Muscle of leg (tissue), 11 donors: ENCODE data around the gene SNAPC4. TPM values are rescaled to one million over a fixed set of nuclear protein-coding genes. Genes with fewer than 3 reads are reported as not detected.

ENCODE experiments used
- DNase-seq: peaks from one replicate; pipeline ENCODE4 v3.0.0; 2013
- H3K27ac ChIP-seq: one replicate; pipeline ENCODE4 v1.5.1; 2013; ENCODE audit warnings: mild to moderate bottlenecking, low read length, control low read depth
- H3K27me3 ChIP-seq: one replicate; pipeline ENCODE4 v1.6.1; 2013; ENCODE audit warnings: low read length; ENCODE audit not compliant: control insufficient read depth, insufficient read depth
- H3K36me3 ChIP-seq: one replicate; pipeline ENCODE4 v1.6.1; 2013; ENCODE audit warnings: low read length; ENCODE audit not compliant: control insufficient read depth, insufficient read depth
- H3K4me1 ChIP-seq: one replicate; pipeline ENCODE4 v1.6.1; 2013; ENCODE audit warnings: low read length; ENCODE audit not compliant: control insufficient read depth, insufficient read depth
- H3K4me3 ChIP-seq: one replicate; pipeline ENCODE4 v1.5.1; 2013; ENCODE audit warnings: low read length, control low read depth
- H3K9me3 ChIP-seq: replicated peaks from 2 replicates; pipeline ENCODE4 v1.6.1; 2013; ENCODE audit warnings: low read depth, low read length; ENCODE audit not compliant: control insufficient read depth
- WGBS: methylation state at CpG from one replicate; pipeline ENCODE4 v1.1.5; 2013; ENCODE audit warnings: missing lambda C conversion rate; ENCODE audit not compliant: insufficient coverage; 5-methylcytosine and 5-hydroxymethylcytosine counted together
- polyA plus RNA-seq, 8 donors: library from polyadenylated mRNA; unstranded; fragments of 120-200 nt; gene quantifications; one replicate each; pipeline versions ENCODE4 v1.2.1 to v1.2.3, GENCODE V29; 2013; ENCODE audit warnings: inconsistent platforms in 1 of 8, low replicate concordance in 1 of 8; ENCODE audit not compliant: insufficient read length in 8 of 8, insufficient read depth in 1 of 8
- total RNA-seq: library from RNA; stranded (reverse); fragments of 120-200 nt; gene quantifications from one replicate; pipeline ENCODE4 v1.2.4, GENCODE V29; 2013

The SNAPC4 gene
- total and polyA plus RNA-seq, 9 donors: 3.1 to 7.1 (median 6.0) TPM

- peaks cover 60% of the 10 kb centered on the region for H3K36me3 ChIP-seq
- H3K4me3 ChIP-seq: peak overlapping the region; percentile 59
- peaks cover 18% of the 10 kb centered on the region for H3K4me1 ChIP-seq
- H3K27me3 ChIP-seq: no peaks in the 10 kb centered on the region
- no peaks in the 10 kb centered on the region for H3K9me3 ChIP-seq
- DNase-seq: no peak
- no peak overlapping the region for H3K27ac ChIP-seq
- WGBS: 1% methylated on average over 67 of the region's 67 CpGs
Observed at GRCh38 chr9:136399176-136400037, 563 bp downstream of the SNAPC4 start.

GRCh38 chr9:136398286-136398685 lies 1.7 kb downstream of the SNAPC4 start:
- DNase-seq: no peak
- H3K36me3 ChIP-seq: peaks cover 61% of the 10 kb centered on the region

GRCh38 chr9:136397643-136398042 lies 2.3 kb downstream of the SNAPC4 start:
- H3K27me3 ChIP-seq: no peaks in the 10 kb centered on the region
- H3K9me3 ChIP-seq: no peaks in the 10 kb centered on the region
- H3K36me3 ChIP-seq: peaks cover 68% of the 10 kb centered on the region
- no peak for DNase-seq
- H3K4me1 ChIP-seq: peaks cover 18% of the 10 kb centered on the region
- no peak overlapping the region for H3K27ac ChIP-seq
- H3K4me3 ChIP-seq: no peak overlapping the region
- WGBS: 67% methylated on average over 1 of the region's 6 CpGs

More at GRCh38 chr9:136398286-136398685, 1.7 kb downstream of the SNAPC4 start:
- H3K27me3 ChIP-seq: no peaks in the 10 kb centered on the region
- H3K9me3 ChIP-seq: no peaks in the 10 kb centered on the region
- WGBS: 83% methylated on average over 12 of the region's 12 CpGs
- H3K4me3 ChIP-seq: no peak overlapping the region
- no peak overlapping the region for H3K27ac ChIP-seq
- peaks cover 18% of the 10 kb centered on the region for H3K4me1 ChIP-seq

GRCh38 chr9:136396219-136396515 lies 3.8 kb downstream of the SNAPC4 start:
- no peak overlapping the region for H3K27ac ChIP-seq
- H3K4me1 ChIP-seq: peaks cover 18% of the 10 kb centered on the region
- no peak overlapping the region for H3K4me3 ChIP-seq
- DNase-seq: no peak
- H3K9me3 ChIP-seq: no peaks in the 10 kb centered on the region
- peaks cover 75% of the 10 kb centered on the region for H3K36me3 ChIP-seq
- WGBS: 89% methylated on average over 1 of the region's 4 CpGs
- H3K27me3 ChIP-seq: no peaks in the 10 kb centered on the region

GRCh38 chr9:136395345-136396218 lies 4.4 kb downstream of the SNAPC4 start:
- no peaks in the 10 kb centered on the region for H3K27me3 ChIP-seq
- WGBS: 85% methylated on average over 17 of the region's 26 CpGs
- H3K9me3 ChIP-seq: no peaks in the 10 kb centered on the region
- H3K36me3 ChIP-seq: peaks cover 77% of the 10 kb centered on the region
- H3K4me1 ChIP-seq: peaks cover 16% of the 10 kb centered on the region
- no peak overlapping the region for H3K4me3 ChIP-seq
- DNase-seq: no peak
- no peak overlapping the region for H3K27ac ChIP-seq

- Histone ChIP-seq H3K27ac (no peak overlapping the region), H3K36me3 (peaks cover 79% of the 10 kb centered on the region), H3K4me3 (no peak overlapping the region), H3K27me3 (no peaks in the 10 kb centered on the region), H3K9me3 (no peaks in the 10 kb centered on the region), H3K4me1 (peaks cover 12% of the 10 kb centered on the region)
- DNase-seq: no peak
- WGBS: 98% methylated on average over 11 of the region's 13 CpGs
Observed at GRCh38 chr9:136395020-136395340, 5.0 kb downstream of the SNAPC4 start.

- Histone ChIP-seq H3K4me1 (peaks cover 11% of the 10 kb centered on the region), H3K36me3 (peaks cover 84% of the 10 kb centered on the region), H3K4me3 (no peak overlapping the region), H3K27me3 (no peaks in the 10 kb centered on the region), H3K27ac (no peak overlapping the region), H3K9me3 (no peaks in the 10 kb centered on the region)
- no peak for DNase-seq
- 81% methylated on average over 21 of the region's 21 CpGs for WGBS
Observed at GRCh38 chr9:136394312-136395019, 5.5 kb downstream of the SNAPC4 start.

- H3K27ac ChIP-seq: no peak overlapping the region
- no peaks in the 10 kb centered on the region for H3K27me3 ChIP-seq
- H3K36me3 ChIP-seq: peaks cover 90% of the 10 kb centered on the region
- peaks cover 2% of the 10 kb centered on the region for H3K4me1 ChIP-seq
- WGBS: 93% methylated on average over 8 of the region's 17 CpGs
- H3K9me3 ChIP-seq: no peaks in the 10 kb centered on the region
- DNase-seq: no peak
- H3K4me3 ChIP-seq: no peak overlapping the region
Observed at GRCh38 chr9:136393531-136393930, 6.4 kb downstream of the SNAPC4 start.

GRCh38 chr9:136392538-136393449 lies 7.2 kb downstream of the SNAPC4 start:
- 77% methylated on average over 18 of the region's 21 CpGs for WGBS
- Histone ChIP-seq H3K9me3 (no peaks in the 10 kb centered on the region), H3K27me3 (no peaks in the 10 kb centered on the region), H3K36me3 (peaks cover 88% of the 10 kb centered on the region), H3K4me1 (no peaks in the 10 kb centered on the region), H3K4me3 (no peak overlapping the region), H3K27ac (no peak overlapping the region)
- DNase-seq: peak; percentile 35
